NCI-H1694 treated with DMSO at 0.1 percent for 48 hours (cell line): ENCODE measurements around the gene PTPRZ1.
A peak's percentile ranks its signal among the peaks of the same experiment; 100 is the strongest.

ENCODE experiments used
- DNase-seq: peaks from one replicate; lab custom pipeline; 2025; lab: John Stamatoyannopoulos, UW

The PTPRZ1 gene

GRCh38 chr7:121872831-121873288 lies at the start of gene PTPRZ1:
PTPRZ1 (plus strand) TSS chr7:121873161; CDS start chr7:121873500, 339 bp downstream.
- DNase-seq, result no peak

DNA sequence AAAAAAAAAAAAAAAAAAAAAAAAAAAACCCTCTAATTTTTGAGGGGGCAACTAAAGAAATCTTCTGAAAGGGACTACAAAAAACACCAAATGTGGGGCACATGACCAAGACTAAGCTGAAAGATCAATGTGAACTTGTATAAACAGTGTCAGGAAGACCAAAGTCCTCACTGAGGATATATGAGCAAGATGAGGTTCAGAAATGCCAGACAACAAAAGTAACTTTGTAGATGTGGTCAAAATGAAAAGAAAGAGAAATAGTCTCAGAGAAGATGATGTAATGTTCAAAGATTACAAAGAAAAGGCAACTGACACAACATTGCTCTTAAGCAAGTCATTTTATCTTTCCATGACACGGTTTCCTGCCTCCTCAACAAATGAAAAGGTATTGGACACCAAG lies 48.7 kb upstream of the PTPRZ1 start:
- DNase-seq, result no peak

DNA sequence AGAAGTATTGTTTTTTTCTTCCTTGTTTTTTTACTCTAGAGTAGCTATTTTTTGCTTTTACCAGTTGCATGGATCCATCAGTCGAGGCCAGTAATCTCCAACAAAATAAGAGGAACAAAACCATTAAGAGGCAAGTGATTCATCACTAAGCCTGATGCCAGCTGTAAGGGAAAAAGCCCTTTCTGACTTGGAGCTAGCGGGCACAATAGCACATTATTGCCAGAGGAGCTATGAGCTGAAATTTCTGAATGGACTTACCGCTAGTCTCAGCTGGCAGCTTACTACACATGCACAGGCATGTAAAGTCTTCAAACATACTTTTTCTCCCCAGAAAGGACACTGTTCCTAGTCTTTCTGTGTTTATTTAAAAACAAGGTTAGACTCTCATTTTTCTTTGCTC lies 41.6 kb upstream of the PTPRZ1 start:
- DNase-seq, result no peak

DNA sequence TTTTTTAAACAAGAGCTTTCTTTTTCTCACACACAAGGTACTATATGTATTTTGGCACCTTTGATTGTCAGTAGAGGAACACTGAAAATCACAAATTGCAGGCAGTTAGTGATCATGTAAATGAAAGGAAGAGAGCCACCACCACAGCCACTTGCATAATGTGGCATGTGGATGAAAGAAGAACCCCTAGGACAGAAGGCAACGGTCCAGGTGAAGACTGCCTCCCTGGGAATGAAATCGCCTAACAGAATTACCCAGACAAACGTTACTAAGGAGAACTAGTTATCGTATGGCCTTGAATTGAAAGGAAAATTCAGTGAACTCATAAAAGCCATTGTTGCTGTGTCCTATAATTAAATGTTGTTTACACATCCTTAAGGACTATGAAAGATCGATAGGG lies 41.2 kb upstream of the PTPRZ1 start:
- DNase-seq, result no peak

GRCh38 chr7:121832347-121832746 lies 40.6 kb upstream of the PTPRZ1 start:
- no peak for DNase-seq

DNA sequence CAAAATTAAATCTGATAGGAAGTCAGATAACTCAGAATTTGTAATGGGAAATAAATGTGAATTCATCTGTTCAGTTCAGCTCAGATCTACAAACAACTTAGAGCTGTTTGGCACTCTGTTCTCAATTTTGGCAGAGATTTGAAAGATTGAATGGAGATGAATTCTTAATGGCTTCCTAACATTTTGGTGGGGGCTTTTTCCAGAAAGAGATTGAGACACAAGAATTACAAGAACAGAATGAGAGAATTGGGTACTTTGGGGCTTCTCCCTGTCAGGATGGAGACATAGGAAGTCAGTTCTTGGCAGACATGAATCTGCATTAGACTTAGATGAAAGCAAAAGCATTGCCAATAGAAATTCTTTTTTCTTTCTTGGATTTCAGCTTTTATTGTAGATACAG lies 39.0 kb upstream of the PTPRZ1 start:
- no peak for DNase-seq

DNA sequence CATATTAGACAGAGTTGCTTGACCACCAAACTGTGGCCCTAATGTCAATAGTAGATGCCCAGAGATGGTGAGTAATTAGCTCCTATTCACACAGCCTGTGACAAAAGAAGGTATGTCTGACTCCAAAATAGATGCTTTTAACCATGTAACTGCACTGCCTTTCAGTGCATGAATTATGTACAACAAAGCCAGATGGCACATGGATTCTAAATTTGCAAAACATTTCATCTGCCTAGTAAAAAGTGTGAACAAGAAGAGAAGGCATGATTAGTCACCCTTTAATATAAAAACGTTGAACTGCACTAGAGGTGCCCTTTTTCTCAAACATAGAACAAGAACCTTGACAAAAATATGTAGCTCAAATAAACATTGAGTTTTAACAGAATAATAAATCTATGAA lies 35.5 kb upstream of the PTPRZ1 start:
- DNase-seq, result peak; percentile 89

DNA sequence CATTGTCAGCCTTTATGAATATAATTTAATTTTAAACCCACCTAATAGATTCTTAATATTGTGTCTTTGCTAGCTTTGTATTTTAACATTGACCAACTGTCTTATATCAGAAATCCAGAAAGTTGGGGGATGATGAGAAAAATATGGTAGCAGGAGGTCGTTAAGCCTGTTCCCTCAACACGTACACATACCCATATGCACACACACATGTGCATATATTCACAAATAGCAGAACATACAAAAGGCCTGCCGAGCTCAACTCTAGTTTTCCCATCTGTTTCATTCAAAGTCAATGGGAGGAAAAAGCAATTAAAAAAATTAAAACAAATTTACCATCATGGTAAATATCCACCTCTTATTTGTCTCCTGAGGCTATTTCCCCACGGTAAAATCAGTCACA lies 25.9 kb upstream of the PTPRZ1 start:
- peak; percentile 51 for DNase-seq

- no peak for DNase-seq
Measured at GRCh38 chr7:121853307-121853706, 19.7 kb upstream of the PTPRZ1 start.

DNA sequence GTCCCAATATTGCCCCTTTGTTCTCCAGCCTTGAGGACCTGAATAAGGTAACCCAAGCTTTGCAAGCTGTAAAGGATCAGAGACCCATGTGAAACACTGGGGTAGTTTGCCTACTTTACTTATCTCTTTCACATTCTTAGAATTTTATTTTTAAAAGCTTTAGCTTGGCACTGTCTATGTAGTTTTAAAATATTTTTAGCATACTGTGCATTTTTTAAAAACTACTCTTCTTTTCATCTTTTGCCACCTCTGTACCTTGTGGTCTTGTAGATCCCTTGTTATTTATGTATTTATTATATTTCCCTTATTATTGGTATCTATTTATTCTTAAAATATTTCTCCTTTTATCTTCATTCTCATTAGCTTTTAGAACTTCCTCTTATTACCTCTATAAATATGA lies 12.0 kb upstream of the PTPRZ1 start:
- no peak for DNase-seq

DNA sequence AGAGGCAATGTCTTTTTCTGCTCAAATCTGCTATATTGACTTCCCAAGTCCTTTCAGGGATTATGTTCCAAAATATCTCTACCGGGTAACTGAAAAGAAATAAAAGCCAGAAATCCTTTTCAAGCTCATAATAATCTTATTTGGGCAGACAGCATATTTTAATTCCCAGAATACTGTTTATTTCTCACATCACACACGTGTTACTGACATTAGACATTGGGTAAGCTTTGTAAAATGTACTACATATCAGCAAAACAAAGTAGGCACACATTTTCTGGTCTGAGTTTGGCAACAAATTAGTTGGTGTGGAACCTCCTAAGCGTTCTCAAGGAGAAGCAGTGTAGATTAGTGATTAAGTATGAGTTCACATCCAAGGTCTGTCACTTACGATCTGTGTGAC lies 10.4 kb upstream of the PTPRZ1 start:
- DNase-seq, result no peak

GRCh38 chr7:121871188-121871587 lies 1.8 kb upstream of the PTPRZ1 start:
- DNase-seq, result peak; percentile 53

DNA sequence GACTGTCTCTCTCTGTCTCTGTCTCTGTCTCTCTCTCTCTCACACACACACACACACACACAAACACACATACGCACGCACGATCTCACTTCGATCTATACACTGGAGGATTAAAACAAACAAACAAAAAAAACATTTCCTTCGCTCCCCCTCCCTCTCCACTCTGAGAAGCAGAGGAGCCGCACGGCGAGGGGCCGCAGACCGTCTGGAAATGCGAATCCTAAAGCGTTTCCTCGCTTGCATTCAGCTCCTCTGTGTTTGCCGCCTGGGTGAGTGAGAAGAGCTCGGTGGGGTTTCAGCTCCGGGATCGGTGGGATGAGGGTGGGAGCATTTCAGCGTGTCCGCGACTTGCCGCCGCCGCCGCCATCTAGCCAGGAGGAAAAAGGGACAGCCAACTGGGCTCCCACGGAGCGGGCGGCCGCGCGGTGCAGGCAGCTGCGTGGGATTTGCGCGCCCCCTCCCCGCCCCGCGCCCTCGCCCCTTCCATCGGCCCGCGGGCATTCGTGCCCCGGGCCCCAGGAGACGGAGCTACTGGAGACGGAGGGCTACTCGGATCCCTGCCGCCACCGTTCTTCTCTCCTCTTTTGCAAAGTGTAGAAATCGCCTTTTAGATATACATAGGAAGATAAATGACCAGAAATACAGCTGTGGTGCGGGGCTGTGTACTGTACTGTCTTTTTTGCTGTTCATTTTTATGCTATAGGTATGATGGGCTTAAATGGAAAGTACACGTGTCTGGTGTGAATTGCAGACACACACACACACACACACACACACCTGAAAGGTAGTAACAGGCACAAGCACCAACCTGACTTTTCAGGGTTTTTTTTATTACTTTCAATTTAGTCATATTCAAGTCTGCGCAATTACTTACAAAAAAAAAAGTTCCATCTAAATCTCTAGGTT lies 581 bp downstream of the PTPRZ1 start:
- DNase-seq, result peak; percentile 56

- DNase-seq, result peak; percentile 16
Measured at GRCh38 chr7:121874298-121874697, 1.3 kb downstream of the PTPRZ1 start.

DNA sequence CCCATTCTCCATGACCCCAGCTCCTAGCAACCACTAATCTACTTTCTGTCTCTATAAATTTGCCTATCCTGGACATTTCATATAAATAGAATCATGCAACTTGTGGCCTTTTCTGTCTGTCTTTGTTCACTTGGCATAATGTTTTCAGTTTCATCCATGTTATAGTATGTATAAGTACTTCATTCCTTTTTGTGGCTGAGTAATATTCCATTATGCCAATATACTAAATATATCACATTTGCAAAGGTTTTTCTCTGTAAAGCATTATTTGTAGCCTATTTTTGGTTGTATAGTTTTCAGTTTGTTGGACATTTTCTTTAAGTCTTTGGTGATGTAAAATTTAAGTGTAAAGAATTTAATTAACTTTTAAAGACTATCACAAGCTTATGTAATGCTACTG lies 2.2 kb downstream of the PTPRZ1 start:
- no peak for DNase-seq

- DNase-seq, result no peak
Measured at GRCh38 chr7:121876656-121877500, 3.9 kb downstream of the PTPRZ1 start.

DNA sequence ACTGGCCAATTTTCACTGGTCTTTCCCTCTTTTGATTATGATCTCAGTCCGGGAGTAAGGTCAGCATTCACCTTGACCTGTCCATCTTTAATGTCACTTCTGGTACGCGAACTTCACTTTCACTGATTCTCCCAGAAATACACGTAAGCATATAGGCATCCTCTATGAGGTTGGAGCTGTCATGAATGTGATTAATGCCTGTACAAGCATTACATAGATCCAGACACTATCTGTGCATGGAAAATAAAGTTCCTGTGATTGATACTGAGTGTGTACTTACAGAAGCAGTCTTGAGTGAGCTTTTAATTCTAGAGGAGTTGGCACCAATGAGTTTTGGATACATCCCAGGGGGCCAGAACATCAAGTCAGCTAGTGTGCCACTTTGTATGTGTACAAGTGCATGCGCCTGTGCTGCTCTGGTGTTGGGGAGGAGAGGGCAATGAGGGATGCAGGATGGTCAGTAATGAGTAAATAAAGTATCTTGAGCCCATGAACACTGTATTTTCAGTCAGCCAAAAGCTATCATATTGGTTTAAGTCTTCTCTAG lies 6.0 kb downstream of the PTPRZ1 start:
- DNase-seq, result no peak

DNA sequence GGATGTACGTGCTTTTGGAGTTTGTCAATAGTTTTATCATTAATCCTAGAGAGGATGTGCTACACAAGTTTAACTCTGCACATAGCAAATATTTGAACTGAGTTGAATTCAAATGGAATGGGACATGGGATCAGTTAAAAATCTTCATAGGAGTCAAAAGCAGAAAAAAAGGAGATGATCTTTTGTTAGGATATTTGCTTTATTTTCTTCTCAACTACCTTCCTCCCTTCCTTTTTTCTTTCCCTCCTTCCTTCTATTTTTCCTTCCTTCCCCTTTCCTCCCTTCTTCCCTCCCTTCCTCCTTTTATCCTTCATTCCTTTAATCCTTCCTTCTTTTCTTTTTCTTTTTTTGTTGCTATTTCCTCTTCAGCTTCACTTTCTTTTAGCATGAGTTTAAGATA lies 6.6 kb downstream of the PTPRZ1 start:
- no peak for DNase-seq

DNA sequence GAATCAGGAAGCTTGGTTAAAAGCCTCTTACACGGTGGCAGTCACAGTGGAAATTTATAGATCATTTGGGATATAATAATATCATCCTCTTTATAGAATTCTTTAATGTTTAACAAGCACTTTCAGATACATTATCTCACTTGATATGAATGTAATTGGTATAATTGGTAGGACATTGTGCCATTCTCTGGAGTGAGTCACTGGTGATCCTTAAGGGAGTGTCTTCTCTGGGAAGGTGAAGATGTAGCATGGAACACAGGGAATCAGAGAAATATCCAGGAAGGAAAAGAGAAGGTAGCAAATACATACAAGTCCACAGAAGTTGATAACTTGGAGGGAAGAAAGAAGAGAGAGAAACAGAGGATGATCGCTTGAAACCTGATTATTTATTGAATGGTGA lies 9.8 kb downstream of the PTPRZ1 start:
- no peak for DNase-seq

- DNase-seq, result no peak
Measured at GRCh38 chr7:121885166-121885920, 12.4 kb downstream of the PTPRZ1 start.

GRCh38 chr7:121887634-121888033 lies 14.7 kb downstream of the PTPRZ1 start:
- no peak for DNase-seq

DNA sequence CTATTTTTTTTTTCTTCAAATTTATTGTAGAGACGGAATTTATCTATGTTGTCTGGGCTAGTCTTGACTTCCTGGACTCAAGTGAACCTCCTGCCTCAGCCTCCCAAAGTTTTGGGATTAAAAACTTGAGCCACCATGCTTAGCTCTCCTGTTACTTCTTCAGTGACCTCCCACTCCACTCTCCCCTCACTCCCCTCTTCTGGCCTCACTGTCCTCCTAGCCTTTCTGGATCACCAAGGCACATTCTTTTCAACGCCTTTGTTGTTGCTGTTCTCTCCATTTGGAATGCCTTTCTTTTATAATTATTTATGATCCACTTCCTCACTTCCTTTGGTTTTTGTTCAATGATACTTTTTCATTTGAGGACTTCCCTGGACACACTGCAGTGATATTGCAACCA lies 17.9 kb downstream of the PTPRZ1 start:
- no peak for DNase-seq
